Measurements from ENCODE around the gene MXRA8. TPM values are rescaled to one million over a fixed set of nuclear protein-coding genes. Genes with fewer than 3 reads are reported as not detected.
"Not testable (repeated sequence)": the region's sequence is repeated elsewhere in the genome, so short reads cannot be mapped to it uniquely, and the experiment has no call there.

Gene MXRA8
- total and polyA plus RNA-seq, 7 donors: 7.2 to 24.3 (median 10.1) TPM

DNA sequence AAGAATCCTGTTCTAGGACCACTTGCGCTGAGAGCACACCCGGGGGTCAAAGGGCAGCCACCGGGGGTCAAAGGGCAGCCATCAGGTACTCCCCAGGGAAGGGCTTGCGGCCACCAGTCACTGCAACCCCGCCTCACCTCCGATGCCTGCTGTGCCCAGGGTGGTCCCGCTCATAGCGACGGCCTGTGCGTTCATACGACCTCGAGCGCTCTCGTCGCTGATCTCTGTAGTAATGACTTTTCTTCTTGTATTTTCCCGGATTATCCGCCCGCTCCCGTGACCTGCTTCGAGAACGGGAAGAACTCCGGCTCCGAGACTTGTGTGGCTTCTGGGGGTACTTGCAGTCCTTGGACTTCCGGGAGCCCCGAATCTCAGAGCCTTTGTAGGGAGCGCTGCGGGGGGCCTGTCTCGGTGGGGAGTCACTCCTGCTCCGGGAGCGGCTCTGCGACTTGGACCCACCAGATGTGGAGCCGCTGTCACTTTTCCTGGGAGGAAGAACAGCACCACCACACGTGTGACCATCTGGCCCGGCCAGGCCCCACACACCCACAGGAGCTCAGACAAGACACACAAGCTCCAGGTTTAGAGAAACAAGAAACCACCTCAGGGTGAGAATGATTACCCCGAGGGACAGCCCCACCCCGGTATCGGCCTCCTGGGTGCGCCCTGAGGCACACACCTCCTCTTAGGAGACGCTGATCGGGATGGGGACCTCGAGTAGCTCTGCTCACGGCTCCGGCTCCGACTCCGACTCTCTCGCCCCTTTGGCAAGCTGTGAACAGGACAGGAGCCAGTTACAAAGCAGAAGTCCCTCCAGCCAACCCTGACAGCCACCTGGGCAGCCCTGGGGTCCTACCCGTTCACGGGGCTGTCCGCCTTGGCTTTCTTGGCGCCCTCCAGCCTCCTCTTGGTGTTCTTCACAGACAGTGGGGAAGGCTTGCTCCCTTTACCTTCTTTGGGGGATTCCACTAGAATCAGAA lies 29.0 kb upstream of the MXRA8 start:
- 93 to 96% (median 94%) methylated on average over 50 of the region's 50 CpGs for WGBS, 3 donors
- ATAC-seq (peak in 1 of 4 donors; percentile 12), DNase-seq (no peak)
- Histone ChIP-seq H3K4me3 (no peak overlapping the region), H3K4me1 (peaks cover 7% of the 10 kb centered on the region), H3K27me3 (ENCODE audit: insufficient read depth in 3 of 3, low read length in 2 of 3) (no peaks in the 10 kb centered on the region), H3K27ac (no peak overlapping the region), H3K36me3 (ENCODE audit: insufficient read depth in 1 of 2, low read depth in 1 of 2) (peaks cover 17 to 82% of the 10 kb centered on the region in 2 donors), H3K9me3 (no peaks in the 10 kb centered on the region)
- TF ChIP-seq, protein P1, sequence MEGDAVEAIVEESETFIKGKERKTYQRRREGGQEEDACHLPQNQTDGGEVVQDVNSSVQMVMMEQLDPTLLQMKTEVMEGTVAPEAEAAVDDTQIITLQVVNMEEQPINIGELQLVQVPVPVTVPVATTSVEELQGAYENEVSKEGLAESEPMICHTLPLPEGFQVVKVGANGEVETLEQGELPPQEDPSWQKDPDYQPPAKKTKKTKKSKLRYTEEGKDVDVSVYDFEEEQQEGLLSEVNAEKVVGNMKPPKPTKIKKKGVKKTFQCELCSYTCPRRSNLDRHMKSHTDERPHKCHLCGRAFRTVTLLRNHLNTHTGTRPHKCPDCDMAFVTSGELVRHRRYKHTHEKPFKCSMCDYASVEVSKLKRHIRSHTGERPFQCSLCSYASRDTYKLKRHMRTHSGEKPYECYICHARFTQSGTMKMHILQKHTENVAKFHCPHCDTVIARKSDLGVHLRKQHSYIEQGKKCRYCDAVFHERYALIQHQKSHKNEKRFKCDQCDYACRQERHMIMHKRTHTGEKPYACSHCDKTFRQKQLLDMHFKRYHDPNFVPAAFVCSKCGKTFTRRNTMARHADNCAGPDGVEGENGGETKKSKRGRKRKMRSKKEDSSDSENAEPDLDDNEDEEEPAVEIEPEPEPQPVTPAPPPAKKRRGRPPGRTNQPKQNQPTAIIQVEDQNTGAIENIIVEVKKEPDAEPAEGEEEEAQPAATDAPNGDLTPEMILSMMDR (IDR thresholded peaks at IDR 0.05): no peak
- intact Hi-C loops (cut with DNase I): no loop called here

- TF ChIP-seq, protein P1 (IDR thresholded peaks at IDR 0.05): no peak
- no peaks in the 10 kb centered on the region for H3K9me3 ChIP-seq
- H3K36me3 ChIP-seq (ENCODE audit: insufficient read depth in 1 of 2, low read depth in 1 of 2): peaks cover 17 to 68% of the 10 kb centered on the region in 2 donors
- no peak overlapping the region for H3K4me3 ChIP-seq
- DNase-seq: no peak
- peaks cover 7% of the 10 kb centered on the region for H3K4me1 ChIP-seq
- no peak overlapping the region for H3K27ac ChIP-seq
- no peak for ATAC-seq
- intact Hi-C loops (cut with DNase I): no loop called here
- WGBS, 3 donors: 89 to 92% (median 91%) methylated on average over 8 of the region's 8 CpGs
- H3K27me3 ChIP-seq (ENCODE audit: insufficient read depth in 3 of 3, low read length in 2 of 3): no peaks in the 10 kb centered on the region
These were observed 27.6 kb upstream of the MXRA8 start for GRCh38 chr1:1385931-1386330.

- H3K36me3 ChIP-seq (ENCODE audit: insufficient read depth in 1 of 2, low read depth in 1 of 2): peaks cover 16 to 62% of the 10 kb centered on the region in 2 donors
- H3K27ac ChIP-seq; H3K4me1 ChIP-seq; H3K9me3 ChIP-seq; H3K4me3 ChIP-seq; H3K27me3 ChIP-seq (ENCODE audit: insufficient read depth in 3 of 3, low read length in 2 of 3); DNase-seq; intact Hi-C loops (cut with DNase I); ATAC-seq: not testable (repeated sequence)
- WGBS, 3 donors: 93 to 97% (median 94%) methylated on average over 29 of the region's 29 CpGs
These were observed 27.0 kb upstream of the MXRA8 start for GRCh38 chr1:1385339-1385738.

DNA sequence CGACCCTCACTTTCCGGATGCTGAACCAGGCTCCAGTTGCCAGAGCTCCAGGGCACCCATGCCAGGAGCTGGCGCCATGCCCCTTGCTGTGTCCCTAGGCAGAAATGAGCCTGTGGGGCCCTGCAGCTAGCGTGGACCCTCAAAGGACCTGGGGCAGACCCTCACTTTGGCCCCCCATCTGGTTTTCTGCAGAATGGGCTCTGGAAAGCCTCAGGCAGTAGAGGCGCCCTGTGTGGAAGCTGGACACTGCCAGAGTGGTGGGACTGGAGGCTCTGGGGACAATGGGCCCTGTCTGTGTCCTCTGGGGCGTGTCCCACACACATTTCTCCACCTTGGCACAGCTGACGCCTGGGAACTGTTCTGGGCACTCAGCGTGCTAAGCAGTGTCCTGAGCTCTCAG lies 22.9 kb upstream of the MXRA8 start:
- Histone ChIP-seq H3K9me3 (no peaks in the 10 kb centered on the region), H3K27me3 (ENCODE audit: insufficient read depth in 3 of 3, low read length in 2 of 3) (no peaks in the 10 kb centered on the region), H3K4me1 (peaks cover 7% of the 10 kb centered on the region), H3K4me3 (no peak overlapping the region), H3K27ac (no peak overlapping the region), H3K36me3 (ENCODE audit: insufficient read depth in 1 of 2, low read depth in 1 of 2) (peaks cover 2 to 21% of the 10 kb centered on the region in 2 donors)
- DNase-seq (peak in 1 of 2 donors; percentile 46), ATAC-seq (no peak)
- WGBS, 3 donors: 68 to 80% (median 73%) methylated on average over 8 of the region's 8 CpGs
- intact Hi-C loops (cut with DNase I): no loop called here
- TF ChIP-seq, protein P1 (IDR thresholded peaks at IDR 0.05): no peak

GRCh38 chr1:1380860-1381259 lies 22.5 kb upstream of the MXRA8 start:
- no peaks in the 10 kb centered on the region for H3K9me3 ChIP-seq
- TF ChIP-seq, protein P1 (IDR thresholded peaks at IDR 0.05): no peak
- H3K4me1 ChIP-seq: peaks cover 10% of the 10 kb centered on the region
- H3K36me3 ChIP-seq (ENCODE audit: insufficient read depth in 1 of 2, low read depth in 1 of 2): peaks cover 0 to 17% of the 10 kb centered on the region in 2 donors
- DNase-seq (peak in 1 of 2 donors; percentile 42), ATAC-seq (no peak)
- intact Hi-C loops (cut with DNase I): no loop called here
- 89 to 91% (median 89%) methylated on average over 15 to 16 of the region's 16 CpGs for WGBS, 3 donors
- H3K27ac ChIP-seq: no peak overlapping the region
- no peaks in the 10 kb centered on the region for H3K27me3 ChIP-seq (ENCODE audit: insufficient read depth in 3 of 3, low read length in 2 of 3)
- no peak overlapping the region for H3K4me3 ChIP-seq

Data from psoas muscle (tissue), 8 donors.